ENCODE data around the gene FCRL2. TPM values are rescaled to one million over a fixed set of nuclear protein-coding genes. Genes with fewer than 3 reads are reported as not detected.

The FCRL2 gene, protein sequence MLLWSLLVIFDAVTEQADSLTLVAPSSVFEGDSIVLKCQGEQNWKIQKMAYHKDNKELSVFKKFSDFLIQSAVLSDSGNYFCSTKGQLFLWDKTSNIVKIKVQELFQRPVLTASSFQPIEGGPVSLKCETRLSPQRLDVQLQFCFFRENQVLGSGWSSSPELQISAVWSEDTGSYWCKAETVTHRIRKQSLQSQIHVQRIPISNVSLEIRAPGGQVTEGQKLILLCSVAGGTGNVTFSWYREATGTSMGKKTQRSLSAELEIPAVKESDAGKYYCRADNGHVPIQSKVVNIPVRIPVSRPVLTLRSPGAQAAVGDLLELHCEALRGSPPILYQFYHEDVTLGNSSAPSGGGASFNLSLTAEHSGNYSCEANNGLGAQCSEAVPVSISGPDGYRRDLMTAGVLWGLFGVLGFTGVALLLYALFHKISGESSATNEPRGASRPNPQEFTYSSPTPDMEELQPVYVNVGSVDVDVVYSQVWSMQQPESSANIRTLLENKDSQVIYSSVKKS
- total RNA-seq: not detected

DNA sequence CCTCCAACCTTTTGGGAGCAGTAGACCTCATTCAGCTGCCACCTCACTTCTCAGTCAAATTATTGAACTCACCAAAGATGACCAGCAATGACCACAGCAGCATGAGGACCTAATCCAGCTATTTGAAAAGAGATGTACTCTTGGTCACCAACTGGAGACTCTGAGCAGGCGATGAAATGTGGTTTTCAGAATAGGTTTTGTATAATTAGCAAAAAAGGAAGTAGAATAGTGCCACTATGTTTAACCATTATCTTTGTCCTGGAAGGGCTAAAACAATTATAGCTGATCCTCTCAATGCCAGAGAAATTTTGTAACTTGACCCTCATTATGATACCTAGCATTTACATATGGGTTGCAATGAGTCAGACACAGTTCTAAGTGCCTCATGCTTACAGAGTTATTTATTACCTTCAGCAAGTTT is at the start of gene FCRL2:
TSS of gene FCRL2 (minus strand) at position 162 of the 421 bp plus-strand sequence. CDS start at position 103, 59 bp downstream.
- DNase-seq: no peak

DNA sequence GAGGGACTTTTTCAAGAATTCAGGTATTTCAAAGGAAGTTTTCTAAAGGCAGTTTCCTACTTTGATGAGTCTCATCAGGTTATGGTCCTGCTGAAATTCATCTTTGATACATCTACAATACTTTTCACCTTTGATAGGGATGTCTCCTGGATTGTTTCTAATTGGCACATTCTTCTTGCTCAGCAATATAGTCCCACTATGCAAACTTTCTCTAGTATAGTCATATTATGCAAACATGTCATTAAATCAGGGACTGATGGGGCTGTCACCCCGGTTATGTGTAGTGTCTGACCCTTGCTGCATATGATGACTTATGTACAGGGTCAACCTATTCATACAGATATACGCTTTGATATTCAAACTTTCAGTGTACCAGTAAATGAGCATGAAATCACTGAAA is 43.4 kb upstream of the FCRL2 start:
- no peak for DNase-seq

DNA sequence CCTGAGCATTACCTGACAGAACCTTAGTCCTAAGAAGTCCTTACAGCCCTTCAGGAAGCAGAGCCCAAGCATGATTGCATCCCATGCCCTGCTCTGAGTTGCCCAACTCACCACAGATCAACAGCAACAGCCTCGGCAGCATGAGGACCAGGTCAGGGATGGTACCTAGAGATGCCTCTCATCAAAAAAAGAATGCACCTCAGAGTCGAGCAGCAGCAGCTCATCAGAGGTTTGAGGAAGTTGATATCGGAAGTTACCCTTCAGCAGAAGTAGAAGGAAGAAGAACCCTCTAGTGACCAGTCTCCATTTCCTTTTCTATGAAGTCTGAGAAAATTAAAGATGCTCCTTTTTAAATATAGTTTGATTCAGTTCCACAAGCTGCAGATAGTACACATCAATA is 43.0 kb upstream of the FCRL2 start, which contains the start of gene FCRL1:
TSS of gene FCRL1 (minus strand) at position 225 of the 400 bp plus-strand sequence. CDS start at position 142, 83 bp downstream.
- no peak for DNase-seq

DNA sequence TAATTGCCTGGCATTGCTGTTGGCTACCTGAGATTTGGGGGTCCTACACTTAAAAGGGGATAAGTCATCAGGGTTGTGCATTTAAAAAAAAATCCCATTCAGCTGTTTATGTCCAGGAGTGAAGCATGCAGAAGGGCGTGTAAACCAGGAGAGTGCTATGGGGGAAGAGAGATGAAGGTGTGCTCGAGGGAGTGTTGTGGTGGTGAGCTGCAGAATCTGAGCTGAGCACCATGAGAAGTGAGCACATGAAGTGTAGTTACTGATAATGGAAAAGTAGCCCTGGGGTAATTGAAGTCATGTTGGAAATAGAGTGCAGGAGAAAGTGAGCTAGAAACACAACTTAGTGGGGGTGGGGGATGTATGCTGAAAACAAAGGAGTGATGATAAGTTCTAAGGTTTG is 42.3 kb upstream of the FCRL2 start:
- DNase-seq: no peak

DNA sequence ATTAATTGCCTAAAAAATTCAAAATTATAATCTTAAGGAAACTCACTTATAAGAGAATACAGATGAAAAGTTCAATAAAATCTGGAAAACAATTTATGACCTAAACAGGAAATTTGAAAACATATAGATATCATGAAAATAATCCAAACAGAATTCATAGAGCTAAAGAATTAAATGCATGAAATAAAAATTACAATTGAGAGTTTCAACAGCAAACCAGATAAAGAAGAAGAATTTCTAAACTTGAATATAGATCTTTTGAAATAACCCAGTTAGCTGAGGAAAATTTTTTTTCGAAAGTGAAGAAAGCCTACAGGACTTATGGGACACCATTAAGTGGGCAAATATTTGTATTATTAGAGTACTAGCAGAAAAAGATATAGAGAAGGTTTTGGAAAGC is 36.3 kb upstream of the FCRL2 start:
- no peak for DNase-seq

DNA sequence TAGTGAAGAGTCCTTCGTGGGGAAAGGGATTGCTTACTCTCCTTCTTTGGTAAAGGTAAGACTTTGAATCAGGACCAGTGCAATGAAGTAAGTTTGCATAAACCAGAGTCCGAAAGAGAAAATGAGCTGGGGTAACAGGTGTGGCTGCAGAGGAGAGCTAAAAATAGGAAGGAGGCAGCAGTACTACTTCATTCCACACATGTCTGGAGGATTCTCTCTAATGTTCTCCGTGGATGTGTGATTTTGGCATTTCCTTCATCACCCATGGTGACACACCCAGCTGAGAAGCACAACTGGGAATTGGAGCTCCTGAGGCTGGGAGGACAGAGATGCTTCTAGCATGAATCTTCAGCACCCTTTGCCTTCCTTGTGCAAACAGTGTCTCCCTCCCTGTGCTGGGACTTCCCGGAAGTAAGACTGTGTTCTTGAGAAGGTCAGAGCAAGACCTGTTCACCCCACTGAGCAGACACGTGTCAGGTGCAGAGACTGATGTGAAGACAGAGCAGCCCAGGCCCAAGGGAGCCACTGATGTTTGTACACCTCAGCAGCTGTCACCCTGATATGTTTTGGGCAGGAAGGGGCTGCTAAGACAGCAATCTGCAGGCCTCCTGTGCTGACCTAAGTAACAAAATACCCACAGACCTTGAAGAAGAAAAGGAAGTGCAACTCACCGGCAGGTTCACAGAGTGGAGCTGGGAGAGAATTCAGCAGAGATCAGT is 29.7 kb upstream of the FCRL2 start:
- no peak for DNase-seq

DNA sequence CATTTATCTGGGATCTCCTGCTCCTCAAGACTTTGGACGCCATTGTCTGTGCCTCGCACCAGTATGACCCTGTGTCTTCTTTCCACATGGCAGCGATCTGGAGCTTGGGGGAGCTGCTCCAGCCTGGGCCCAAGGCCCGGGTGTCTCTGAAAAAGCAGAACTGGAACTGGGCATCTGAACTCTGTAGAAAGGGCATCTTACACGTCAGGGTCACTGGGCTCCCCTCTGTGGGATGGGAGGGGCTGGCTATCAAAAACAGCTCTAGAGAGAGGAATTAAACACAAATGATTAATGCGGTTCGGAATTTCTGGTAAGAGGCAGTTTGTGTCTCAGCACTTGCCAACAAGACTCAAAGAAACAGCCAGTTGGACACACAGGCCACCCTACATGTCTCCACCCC is 26.9 kb upstream of the FCRL2 start:
- no peak for DNase-seq

DNA sequence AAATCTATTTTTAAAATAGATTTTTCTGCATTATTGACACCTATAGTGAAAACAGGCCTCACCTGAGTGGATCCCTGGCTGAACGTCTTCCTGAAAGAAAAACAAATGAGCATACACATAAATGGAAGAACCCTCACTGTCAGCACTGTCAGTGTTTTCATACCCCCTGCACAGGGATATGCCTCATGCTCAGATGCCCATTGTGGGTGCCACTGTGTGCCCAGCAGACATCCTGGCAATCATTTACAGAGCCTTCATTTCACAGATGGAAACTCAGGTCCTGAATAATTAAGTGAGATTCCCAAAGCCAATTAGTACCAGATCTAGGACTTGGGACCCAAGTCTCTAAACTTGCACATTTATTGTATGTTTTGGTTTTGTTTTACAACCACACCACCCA is 23.1 kb upstream of the FCRL2 start:
- DNase-seq: no peak

DNA sequence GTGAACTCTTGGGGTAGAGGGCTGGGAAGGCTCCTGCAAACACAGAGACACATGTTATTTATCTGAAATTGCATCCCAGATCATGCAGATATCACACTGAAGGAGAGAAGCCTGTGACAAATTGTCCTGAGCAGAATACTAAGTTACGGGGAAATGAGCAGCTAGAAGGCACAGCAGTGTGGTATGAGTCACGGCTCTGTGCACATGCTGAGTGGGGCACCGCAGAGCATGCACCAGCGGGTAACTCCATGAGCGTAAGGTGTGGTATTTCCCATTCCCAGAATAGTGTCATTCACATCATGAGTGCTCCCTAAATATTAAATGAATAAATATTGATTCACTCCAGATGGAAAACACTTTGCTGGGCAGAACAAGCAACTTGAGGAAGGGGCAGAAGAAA is 21.3 kb upstream of the FCRL2 start:
- DNase-seq: no peak

DNA sequence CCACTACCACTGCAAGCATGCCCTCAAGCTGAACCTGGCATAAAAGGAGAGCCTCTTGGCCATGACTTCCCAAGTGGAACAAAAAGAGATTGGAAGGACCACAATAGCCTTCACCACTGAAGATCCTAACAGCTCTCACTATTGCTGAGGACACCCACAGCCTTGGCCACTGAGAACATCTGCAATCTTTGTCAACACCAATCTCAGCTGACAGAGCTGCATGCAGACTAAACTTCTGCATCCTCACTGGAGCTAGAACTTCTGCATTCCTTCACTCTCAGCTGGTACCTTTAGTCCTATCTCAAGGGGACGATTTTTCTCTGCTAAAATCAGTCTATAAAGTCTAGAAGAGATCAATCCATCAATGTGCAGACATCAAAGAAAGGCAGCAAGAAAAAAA is 8.3 kb upstream of the FCRL2 start:
- DNase-seq: no peak

DNA sequence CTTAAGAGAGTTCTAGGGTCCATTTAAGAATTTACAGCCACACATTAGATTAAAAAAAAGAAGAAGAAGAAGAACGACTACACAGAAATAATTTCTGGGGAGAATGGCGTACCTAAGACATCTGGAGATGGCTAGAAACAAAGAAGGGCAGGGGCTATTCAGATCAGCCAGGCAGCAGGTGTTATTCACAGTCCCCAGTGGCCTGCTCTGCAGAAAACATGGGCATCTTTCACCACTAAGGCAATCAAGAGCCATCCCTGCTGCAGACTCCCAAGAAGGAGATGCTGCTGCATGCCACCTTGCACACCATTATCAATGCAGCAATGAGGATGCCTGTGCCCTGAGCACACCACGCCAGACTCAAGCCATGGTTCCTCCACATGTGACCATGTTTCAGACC is 7.9 kb upstream of the FCRL2 start:
- no peak for DNase-seq

DNA sequence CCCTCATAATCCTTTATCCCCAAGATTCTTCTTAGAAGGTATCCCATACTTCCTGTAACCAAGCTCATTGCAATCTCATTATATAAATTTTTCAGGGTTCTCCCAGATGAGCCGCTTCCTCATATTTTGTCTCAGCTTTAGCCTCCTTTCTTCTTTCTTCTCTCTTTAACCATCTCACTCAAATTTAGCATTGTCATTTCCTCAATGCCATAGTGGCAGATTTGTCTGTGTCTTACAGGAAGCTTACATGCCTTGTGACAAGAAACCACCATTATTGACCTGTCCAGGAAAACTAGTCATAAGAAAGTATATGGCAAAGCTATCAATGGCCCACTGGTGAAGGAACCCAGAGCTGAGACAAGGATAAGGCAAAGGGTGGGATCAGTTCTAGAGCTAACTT is 6.0 kb upstream of the FCRL2 start:
- DNase-seq: no peak

DNA sequence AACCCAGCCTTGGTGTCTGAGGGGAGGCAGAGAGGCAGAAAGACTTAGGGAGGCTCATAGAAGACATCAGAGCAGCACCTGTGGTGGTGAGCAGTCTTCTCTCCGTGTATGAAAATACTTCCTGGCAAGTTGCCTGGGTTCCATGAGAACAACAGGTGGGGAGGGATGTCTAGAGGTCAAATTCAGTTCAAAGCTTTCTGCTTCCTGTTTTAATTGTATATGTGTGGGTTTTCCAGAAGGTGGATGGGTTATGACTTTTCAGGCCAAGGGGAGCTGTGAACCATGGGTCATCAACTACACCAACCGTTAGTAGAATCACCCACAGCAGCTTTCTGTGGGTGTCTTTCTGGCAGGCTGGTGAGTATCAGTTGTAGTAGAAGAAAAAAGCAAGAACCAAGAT is 4.1 kb upstream of the FCRL2 start:
- no peak for DNase-seq

DNA sequence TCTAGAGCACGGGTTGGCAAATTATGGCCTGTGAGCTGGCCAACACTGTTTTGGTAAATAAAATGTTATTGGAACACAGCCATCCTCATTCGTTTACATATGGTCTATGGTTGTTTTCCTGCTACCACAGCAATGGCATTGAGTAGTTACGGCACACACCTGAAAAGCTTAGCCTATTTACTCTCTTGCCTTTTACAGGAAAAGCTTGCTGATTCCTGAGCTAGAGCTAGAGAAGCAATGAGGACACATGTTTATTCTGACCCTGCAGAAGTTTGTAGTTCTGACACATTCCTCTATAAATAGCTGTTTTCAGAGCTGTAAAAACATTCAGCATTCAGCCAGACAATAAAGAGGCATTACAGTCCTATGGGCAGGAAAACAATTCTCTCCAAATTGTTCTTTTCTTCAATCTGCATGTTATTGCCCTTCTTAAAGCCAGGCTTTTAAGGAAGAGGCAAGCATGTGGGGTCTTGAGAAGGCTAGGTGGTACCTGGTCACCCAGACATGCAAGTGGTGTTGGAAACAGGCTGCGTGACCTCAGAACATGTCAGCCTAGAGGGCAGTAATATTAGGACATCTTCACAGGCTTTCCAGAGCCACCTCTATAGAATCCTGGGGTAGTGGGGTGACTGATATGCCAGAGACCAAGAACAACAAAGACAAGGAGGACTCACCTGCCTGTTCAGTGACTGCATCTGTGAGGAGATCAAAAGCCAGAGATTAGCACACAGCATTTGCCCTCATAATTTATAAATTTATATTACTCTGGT is 1.6 kb downstream of the FCRL2 start:
- no peak for DNase-seq

DNA sequence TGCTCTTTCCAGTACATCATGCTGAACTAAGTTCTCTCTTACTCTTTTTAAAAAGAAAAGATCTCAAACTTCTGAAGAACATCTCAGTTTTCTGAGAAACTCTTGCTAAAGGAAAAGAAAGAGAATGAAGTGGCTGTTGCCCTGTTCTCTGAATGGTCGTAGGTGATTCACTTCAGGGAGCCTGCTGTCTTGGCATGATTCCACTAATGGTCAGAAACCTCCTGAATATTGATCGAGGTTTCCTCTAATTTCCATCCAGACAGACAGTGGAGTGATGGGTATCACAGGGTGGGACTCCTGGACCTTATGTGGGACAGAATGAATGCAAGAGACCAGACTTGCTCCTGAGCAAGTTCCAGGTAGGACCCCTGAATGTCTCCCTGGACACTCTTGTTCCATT is 2.5 kb downstream of the FCRL2 start:
- no peak for DNase-seq

DNA sequence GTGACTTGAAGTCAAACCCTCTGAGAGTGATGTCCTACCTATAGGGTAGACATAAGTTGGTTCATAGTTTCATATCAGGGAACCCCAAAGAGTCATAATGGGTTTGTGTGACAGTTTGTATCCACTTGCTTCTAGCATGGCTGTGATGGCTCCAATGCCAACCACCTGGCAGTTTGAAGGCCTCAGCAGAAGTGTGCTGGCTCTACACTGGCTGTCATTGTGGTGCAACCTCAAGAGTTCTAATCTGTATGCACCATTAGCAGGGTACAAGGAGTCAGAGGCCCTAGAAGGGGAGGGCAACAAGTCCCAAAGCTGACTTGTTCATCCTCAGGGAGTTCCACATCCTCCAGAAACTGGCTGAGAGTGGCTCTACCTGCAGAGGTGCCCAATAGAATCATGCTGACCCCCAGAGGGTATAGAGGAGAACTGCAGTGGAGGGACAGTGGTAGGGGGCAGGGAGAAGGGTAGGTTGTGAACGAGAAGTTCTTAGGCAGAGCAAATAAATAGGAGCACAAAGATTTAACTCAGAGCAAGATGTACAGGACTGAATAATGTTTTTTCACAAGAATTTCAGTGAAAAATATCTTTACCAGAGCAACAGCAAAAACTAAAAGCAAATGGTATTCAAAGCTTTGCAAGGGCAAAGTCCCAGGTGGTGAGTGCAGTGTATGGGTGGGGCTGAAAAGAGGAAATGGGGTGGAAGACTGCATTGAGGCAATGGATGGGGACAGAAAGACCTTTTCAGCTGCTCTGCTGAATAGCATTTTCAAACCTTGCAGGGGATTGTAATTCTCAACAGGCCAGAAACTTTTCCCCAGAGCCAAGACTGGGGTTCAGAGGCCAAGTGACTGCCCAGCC is 3.2 kb downstream of the FCRL2 start:
- no peak for DNase-seq

DNA sequence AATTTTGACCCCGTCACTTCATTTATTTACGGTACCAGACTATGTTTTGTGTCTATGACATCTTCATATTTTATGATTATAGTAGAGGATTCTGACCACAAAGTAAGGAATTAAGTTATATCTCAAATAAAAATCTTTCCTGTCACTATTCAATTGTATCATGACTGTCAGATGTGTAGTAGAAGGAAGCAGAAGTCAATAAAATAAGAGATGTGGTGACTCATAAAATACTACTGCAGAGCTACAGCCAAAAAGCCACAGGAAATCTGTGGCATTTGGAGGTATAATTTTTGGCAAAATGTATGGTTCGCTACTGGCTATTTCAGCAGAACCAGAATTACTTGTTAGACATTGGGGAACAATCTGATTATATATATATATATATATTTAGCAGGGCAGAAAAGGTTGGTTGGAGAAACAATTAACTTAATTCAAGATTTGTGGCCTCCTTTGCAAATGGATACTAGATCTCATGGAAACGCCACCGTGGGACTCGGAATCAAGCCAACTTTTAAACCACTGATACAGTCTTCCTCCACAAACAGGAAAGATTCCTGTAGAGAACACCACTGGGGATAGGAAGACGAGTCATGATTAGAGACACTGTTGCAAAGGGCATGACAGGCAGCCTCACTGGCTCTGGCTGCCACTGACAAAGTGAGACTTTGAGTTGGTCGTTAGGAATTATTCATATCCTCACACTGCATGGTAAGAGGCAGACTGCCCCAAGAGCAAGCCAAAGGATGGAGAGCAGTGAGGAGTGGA is 5.1 kb downstream of the FCRL2 start:
- no peak for DNase-seq

DNA sequence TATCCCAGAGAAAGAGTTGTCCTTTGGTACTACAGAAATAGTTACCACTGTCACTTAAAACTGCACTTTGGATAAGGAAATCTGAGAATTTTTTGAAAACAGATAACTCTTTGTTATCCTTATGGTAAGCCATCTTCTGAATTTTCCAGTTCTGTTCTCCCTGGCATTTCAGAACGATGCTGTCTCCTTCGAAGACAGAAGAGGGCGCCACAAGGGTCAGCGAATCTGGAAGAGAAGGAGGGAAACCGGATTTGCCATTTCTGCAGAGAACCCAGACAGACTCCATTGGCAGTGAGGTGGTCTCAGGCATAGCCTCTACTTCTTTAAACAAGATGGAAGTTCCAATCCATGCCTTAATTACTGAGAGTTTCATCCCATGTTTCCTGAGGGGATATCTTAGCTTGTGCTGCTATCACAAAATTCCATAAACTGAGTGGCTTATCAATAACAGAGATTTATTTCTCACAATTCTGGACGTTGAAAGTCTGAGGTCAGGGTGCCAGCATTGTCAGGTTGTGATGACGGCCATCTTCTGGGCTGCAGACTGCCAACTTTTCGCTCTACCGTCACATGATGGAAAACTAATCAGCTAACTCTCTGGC is 6.4 kb downstream of the FCRL2 start:
- DNase-seq: no peak

DNA sequence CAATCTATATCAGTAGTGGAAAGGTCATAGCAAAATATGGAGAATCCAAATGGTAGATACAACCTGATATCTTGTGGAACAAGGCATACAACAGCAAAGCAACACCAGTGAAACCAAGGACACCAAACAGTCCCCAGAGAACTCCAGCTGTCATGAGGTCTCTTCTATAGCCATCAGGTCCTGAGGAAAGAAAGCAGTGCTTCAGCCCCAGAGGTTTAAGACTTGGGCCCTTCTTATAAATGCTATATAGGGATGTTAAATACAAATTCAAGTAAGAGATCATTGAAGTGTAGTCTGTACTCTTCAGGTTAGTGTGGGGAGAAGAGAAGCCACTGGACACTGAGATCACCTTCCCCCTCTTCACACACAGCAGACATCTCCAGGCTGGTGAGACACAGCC is 10.1 kb downstream of the FCRL2 start:
- DNase-seq: no peak

DNA sequence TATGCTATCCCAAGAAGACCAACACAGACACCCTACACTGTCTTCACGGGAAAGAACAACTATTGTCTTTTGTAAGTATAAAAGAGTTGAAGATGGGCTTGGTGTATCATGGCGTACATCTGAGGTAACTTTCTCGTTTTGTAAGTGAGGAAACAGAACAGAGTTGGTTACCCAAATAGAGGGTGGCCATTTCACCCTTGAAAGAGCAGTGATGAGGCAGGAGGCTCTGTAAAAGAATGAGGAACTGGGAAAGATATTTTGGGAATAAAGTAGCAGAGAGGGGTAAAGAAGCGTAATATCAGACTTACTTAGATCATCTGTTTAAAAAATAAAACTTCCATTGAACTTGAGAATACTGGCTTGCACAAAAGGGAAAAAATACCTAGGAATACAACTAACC is 18.9 kb downstream of the FCRL2 start:
- no peak for DNase-seq

DNA sequence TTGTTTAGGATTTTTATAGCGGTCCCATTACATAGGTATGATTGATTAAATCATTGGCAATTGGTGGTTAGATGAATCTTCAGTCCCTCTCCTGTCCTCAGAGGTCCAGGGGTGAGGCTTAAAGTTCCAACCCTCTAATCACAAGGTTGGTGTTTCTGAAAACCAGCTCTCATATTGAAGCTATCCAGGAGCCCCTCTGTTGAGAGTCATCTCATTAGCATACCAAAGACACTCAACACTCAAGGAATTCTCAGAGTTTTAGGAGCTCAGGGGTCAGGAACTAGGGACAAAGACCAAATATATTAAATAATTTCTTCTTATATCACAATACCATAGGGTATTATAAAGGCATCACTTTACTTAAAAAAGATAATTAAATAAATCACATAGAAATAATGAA is 23.3 kb downstream of the FCRL2 start:
- no peak for DNase-seq

Measured in occipital lobe (tissue), 2 donors.